Spleen (tissue), 7 donors: ENCODE data around the gene AARS1.

ENCODE experiments used
- CTCF ChIP-seq, 11 experiments: fragments of 200-600 bp in 7 of 11; fragments of 450-650 bp in 4 of 11; sonication (generic) in 4 of 11; IDR thresholded peaks in 8 of 11; conservative IDR thresholded peaks in 3 of 11; 1 replicate in 7 of 11; 2 replicates in 4 of 11; pipeline versions ENCODE4 v1.4.0 to v1.8.0; 2016 to 2021; ENCODE audit warnings: antibody characterized with exemption in 11 of 11, inconsistent platforms in 4 of 11, mild to moderate bottlenecking in 1 of 11
- POLR2AphosphoS5 ChIP-seq, 3 donors: sonication (generic); formaldehyde crosslinking; IDR thresholded peaks; one replicate each; pipeline ENCODE4 v1.5.1; 2017; ENCODE audit warnings: antibody characterized with exemption in 3 of 3
- donor health status: DM: no; HTN: no; CAD: no; lungs with moderate emphysema.
- donor health status: DM: no; HTN: no; CAD: no.
- donor health status: DM: no; HTN: no; CAD: no.

DNA sequence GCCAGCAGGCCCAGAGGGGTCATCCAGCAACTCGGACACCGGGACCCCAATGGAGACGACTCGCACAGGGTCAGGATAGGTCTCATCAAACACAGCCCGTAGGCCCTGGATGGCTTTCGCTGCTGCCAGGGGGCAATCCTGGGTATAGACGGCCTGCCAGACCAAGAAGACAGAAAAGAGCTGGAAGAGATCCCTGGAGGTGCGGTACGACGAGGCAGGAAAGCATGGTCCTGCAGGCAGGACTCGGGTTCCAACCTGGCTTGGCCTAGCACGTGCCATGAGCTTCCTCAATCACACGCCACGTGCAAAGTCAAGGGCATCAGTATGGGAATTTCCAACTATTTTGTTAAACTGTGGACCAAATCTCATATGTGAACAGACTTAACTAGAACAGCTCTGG is 31.2 kb downstream of the AARS1 start:
- TF ChIP-seq CTCF (IDR thresholded peaks at IDR 0.05 in 8 of 11, conservative IDR thresholded peaks at IDR 0.05 in 3 of 11) (no peak), POLR2AphosphoS5 (IDR thresholded peaks at IDR 0.05) (no peak)
